GM23338 (cell line): ENCODE results near the gene FGF13. TPM values are rescaled to one million over a fixed set of nuclear protein-coding genes. Genes with fewer than 3 reads are reported as not detected.

Source experiments
- ATAC-seq: fragments of 200-7000 bp; cut with Tn5 transposase; 3 replicates; pipeline ENCODE4 v1.9.1; 2020
- DNase-seq: peaks from one replicate; pipeline ENCODE4 v3.0.0-alpha.2; 2015; ENCODE audit warnings: low spot score
- H2AFZ ChIP-seq: fragments of 200-600 bp; sonication (generic); 2 replicates; pipeline ENCODE4 v1.8.0; 2016; ENCODE audit warnings: antibody characterized with exemption, mild to moderate bottlenecking, moderate library complexity
- H3F3A ChIP-seq: fragments of 200-600 bp; sonication (generic); replicated peaks from 2 replicates; pipeline ENCODE4 v1.8.0; 2017; ENCODE audit warnings: antibody characterized with exemption, mixed run types, low read depth
- H3K27ac ChIP-seq: fragments of 200-600 bp; sonication (generic); 2 replicates; pipeline ENCODE4 v1.6.1; 2016; ENCODE audit warnings: low read depth
- H3K27me3 ChIP-seq: fragments of 200-600 bp; sonication (generic); 2 replicates; pipeline ENCODE4 v1.8.0; 2016; ENCODE audit warnings: mild to moderate bottlenecking, mixed run types, moderate library complexity; ENCODE audit not compliant: insufficient read depth
- H3K36me3 ChIP-seq: fragments of 200-600 bp; sonication (generic); 2 replicates; pipeline ENCODE4 v1.8.0; 2016; ENCODE audit warnings: mild to moderate bottlenecking; ENCODE audit not compliant: insufficient read depth
- H3K4me1 ChIP-seq: fragments of 200-600 bp; sonication (generic); 2 replicates; pipeline ENCODE4 v1.8.0; 2016; ENCODE audit warnings: mild to moderate bottlenecking, moderate library complexity; ENCODE audit not compliant: insufficient read depth
- H3K4me2 ChIP-seq: fragments of 200-600 bp; sonication (generic); 2 replicates; pipeline ENCODE4 v1.7.1; 2017; ENCODE audit warnings: mixed run types
- H3K4me3 ChIP-seq: fragments of 200-600 bp; sonication (generic); 2 replicates; pipeline ENCODE4 v1.6.1; 2016; ENCODE audit warnings: mixed run types
- H3K79me2 ChIP-seq: fragments of 200-600 bp; sonication (generic); replicated peaks from 2 replicates; pipeline ENCODE4 v1.8.0; 2017; ENCODE audit warnings: mild to moderate bottlenecking; ENCODE audit not compliant: insufficient read depth
- H3K9me2 ChIP-seq: fragments of 200-600 bp; sonication (generic); 2 replicates; pipeline ENCODE4 v1.8.0; 2017; ENCODE audit not compliant: insufficient read depth
- H4K20me1 ChIP-seq: fragments of 200-600 bp; sonication (generic); replicated peaks from 2 replicates; pipeline ENCODE4 v1.8.0; 2017; ENCODE audit warnings: mild to moderate bottlenecking; ENCODE audit not compliant: insufficient read depth
- H3K27ac Mint-ChIP-seq: 2 replicates; pipeline ENCODE4 v1.8.0; 2020; ENCODE audit warnings: inconsistent platforms, mild to moderate bottlenecking, moderate library complexity, mixed read lengths
- H3K27me3 Mint-ChIP-seq: 3 replicates; pipeline ENCODE4 v1.8.0; 2022; ENCODE audit warnings: low read depth, mild to moderate bottlenecking, moderate library complexity, mixed read lengths, inconsistent platforms; ENCODE audit not compliant: insufficient read depth, poor library complexity
- H3K36me3 Mint-ChIP-seq: 3 replicates; pipeline ENCODE4 v1.8.0; 2021; ENCODE audit warnings: low read depth, mild to moderate bottlenecking, inconsistent platforms, moderate library complexity, mixed read lengths
- H3K4me1 Mint-ChIP-seq: 3 replicates; pipeline ENCODE4 v1.8.0; 2020; ENCODE audit warnings: mild to moderate bottlenecking, inconsistent platforms, mixed read lengths
- H3K4me3 Mint-ChIP-seq: 3 replicates; pipeline ENCODE4 v1.8.0; 2021; ENCODE audit warnings: moderate library complexity, mild to moderate bottlenecking, inconsistent platforms, mixed read lengths
- H3K9me3 Mint-ChIP-seq: 3 replicates; pipeline ENCODE4 v1.8.0; 2020; ENCODE audit warnings: moderate library complexity, mild to moderate bottlenecking, inconsistent platforms, mixed read lengths
- CREB1 ChIP-seq: fragments of 250-450 bp; sonication (Bioruptor Pico); IDR thresholded peaks from 2 replicates; pipeline ENCODE4 v1.5.0; 2020; ENCODE audit warnings: low read depth, mild to moderate bottlenecking, moderate library complexity
- EZH2 ChIP-seq: fragments of 200-600 bp; sonication (generic); IDR thresholded peaks from one replicate; pipeline ENCODE4 v1.8.0; 2017; ENCODE audit warnings: antibody characterized with exemption, mild to moderate bottlenecking, low read depth; ENCODE audit not compliant: unreplicated experiment
- EZH2phosphoT487 ChIP-seq: fragments of 200-600 bp; sonication (generic); IDR thresholded peaks from one replicate; pipeline ENCODE4 v1.8.1; 2018; ENCODE audit warnings: antibody characterized with exemption; ENCODE audit not compliant: unreplicated experiment
- JUNB ChIP-seq: IDR thresholded peaks from one replicate; pipeline ENCODE4 v1.6.1; 2016; ENCODE audit warnings: antibody characterized with exemption; ENCODE audit not compliant: unreplicated experiment
- POLR2AphosphoS5 ChIP-seq: IDR thresholded peaks from 2 replicates; pipeline ENCODE4 v1.6.1; 2016; ENCODE audit warnings: antibody characterized with exemption, low read depth
- STAT1 ChIP-seq: IDR thresholded peaks from one replicate; pipeline ENCODE4 v1.6.1; 2016; ENCODE audit warnings: antibody characterized with exemption; ENCODE audit not compliant: unreplicated experiment
- ZNF114 ChIP-seq: fragments of 250-450 bp; sonication (Bioruptor Pico); IDR thresholded peaks from 2 replicates; pipeline ENCODE4 v1.5.0; 2020; ENCODE audit warnings: mild to moderate bottlenecking, moderate library complexity
- ZNF331 ChIP-seq: fragments of 250-450 bp; sonication (Bioruptor Pico); IDR thresholded peaks from 2 replicates; pipeline ENCODE4 v1.5.0; 2020; ENCODE audit warnings: low read depth, mild to moderate bottlenecking, moderate library complexity
- polyA plus RNA-seq: library from polyadenylated mRNA; unstranded; fragments of >200 nt; fragmentation: Nextera tagmentation; extraction: Ambion mirVana; gene quantifications from 2 replicates; pipeline ENCODE4 v1.2.1, GENCODE V29; 2016
- total RNA-seq: library from RNA; depleted of rRNA; stranded (reverse); fragments of >200 nt; shearing (Covaris generic); gene quantifications from 2 replicates; pipeline ENCODE4 v1.2.3, GENCODE V29; 2014
- TF ChIP-seq, protein P1 (sequence below): fragments of 250-450 bp; sonication (Bioruptor Pico); IDR thresholded peaks from 2 replicates; pipeline ENCODE4 v1.5.0; 2020; ENCODE audit warnings: mild to moderate bottlenecking, moderate library complexity
- TF ChIP-seq, protein P2 (sequence below), 2 experiments: fragments of 200-600 bp in 1 of 2; sonication (generic) in 1 of 2; conservative IDR thresholded peaks; 2 replicates each; pipeline versions ENCODE4 v1.5.1 to v1.6.1; 2016 to 2017; ENCODE audit warnings: antibody characterized with exemption in 2 of 2, low read depth in 2 of 2, mild to moderate bottlenecking in 2 of 2, moderate library complexity in 1 of 2
- TF ChIP-seq, protein P3 (sequence below): IDR thresholded peaks from one replicate; pipeline ENCODE4 v1.6.1; 2018; ENCODE audit warnings: antibody characterized with exemption; ENCODE audit not compliant: unreplicated experiment
- TF ChIP-seq, protein P4 (sequence below): IDR thresholded peaks from 2 replicates; pipeline ENCODE4 v1.6.1; 2016; ENCODE audit warnings: antibody characterized with exemption

FGF13 gene
- total and polyA plus RNA-seq, 2 experiments from 2014 or later, result 18.8 to 20.3 TPM

DNA sequence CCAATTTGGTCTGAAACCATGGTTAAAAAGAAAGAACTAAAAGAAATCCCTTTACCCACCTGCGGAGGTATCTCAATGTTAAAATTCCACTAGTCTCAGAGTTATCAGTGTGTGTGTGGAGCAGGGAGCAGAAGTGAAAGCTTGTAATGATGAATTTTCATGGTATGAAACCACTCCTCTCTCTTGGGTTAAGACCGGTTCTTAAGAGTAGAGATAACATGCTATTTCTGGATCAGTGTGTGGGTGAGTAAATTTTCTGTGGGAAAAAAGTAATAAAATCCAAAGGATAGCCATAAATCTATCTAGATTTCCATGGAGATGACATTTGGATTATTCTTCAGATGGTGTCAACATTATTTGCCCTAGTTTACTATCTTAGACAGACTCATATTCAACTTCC is 3.2 kb downstream of the FGF13 start:
- Histone ChIP-seq H3F3A (no peaks in the 10 kb centered on the region), H3K27ac (no peak overlapping the region), H3K4me1 (0 out of 2 replicates have a peak, but pooled peaks cover 13% of the 10 kb centered on the region), H3K36me3 (no peaks in the 10 kb centered on the region), H3K4me2 (peak overlapping the region; percentile 86; the same call in 1 of the 2 replicates), H3K27me3 (0 out of 2 replicates have a peak, but pooled peaks cover 3% of the 10 kb centered on the region), H3K9me2 (no peaks in the 10 kb centered on the region), H2AFZ (no peak overlapping the region), H3K79me2 (peaks cover 22% of the 10 kb centered on the region), H4K20me1 (no peaks in the 10 kb centered on the region), H3K4me3 (no peak overlapping the region)
- TF ChIP-seq ZNF331 (no peak), EZH2 (no peak), STAT1 (no peak), JUNB (no peak), EZH2phosphoT487 (no peak), ZNF114 (no peak), CREB1 (CRISPR knock-in tag) (no peak), POLR2AphosphoS5 (no peak)
- TF ChIP-seq, protein P1, sequence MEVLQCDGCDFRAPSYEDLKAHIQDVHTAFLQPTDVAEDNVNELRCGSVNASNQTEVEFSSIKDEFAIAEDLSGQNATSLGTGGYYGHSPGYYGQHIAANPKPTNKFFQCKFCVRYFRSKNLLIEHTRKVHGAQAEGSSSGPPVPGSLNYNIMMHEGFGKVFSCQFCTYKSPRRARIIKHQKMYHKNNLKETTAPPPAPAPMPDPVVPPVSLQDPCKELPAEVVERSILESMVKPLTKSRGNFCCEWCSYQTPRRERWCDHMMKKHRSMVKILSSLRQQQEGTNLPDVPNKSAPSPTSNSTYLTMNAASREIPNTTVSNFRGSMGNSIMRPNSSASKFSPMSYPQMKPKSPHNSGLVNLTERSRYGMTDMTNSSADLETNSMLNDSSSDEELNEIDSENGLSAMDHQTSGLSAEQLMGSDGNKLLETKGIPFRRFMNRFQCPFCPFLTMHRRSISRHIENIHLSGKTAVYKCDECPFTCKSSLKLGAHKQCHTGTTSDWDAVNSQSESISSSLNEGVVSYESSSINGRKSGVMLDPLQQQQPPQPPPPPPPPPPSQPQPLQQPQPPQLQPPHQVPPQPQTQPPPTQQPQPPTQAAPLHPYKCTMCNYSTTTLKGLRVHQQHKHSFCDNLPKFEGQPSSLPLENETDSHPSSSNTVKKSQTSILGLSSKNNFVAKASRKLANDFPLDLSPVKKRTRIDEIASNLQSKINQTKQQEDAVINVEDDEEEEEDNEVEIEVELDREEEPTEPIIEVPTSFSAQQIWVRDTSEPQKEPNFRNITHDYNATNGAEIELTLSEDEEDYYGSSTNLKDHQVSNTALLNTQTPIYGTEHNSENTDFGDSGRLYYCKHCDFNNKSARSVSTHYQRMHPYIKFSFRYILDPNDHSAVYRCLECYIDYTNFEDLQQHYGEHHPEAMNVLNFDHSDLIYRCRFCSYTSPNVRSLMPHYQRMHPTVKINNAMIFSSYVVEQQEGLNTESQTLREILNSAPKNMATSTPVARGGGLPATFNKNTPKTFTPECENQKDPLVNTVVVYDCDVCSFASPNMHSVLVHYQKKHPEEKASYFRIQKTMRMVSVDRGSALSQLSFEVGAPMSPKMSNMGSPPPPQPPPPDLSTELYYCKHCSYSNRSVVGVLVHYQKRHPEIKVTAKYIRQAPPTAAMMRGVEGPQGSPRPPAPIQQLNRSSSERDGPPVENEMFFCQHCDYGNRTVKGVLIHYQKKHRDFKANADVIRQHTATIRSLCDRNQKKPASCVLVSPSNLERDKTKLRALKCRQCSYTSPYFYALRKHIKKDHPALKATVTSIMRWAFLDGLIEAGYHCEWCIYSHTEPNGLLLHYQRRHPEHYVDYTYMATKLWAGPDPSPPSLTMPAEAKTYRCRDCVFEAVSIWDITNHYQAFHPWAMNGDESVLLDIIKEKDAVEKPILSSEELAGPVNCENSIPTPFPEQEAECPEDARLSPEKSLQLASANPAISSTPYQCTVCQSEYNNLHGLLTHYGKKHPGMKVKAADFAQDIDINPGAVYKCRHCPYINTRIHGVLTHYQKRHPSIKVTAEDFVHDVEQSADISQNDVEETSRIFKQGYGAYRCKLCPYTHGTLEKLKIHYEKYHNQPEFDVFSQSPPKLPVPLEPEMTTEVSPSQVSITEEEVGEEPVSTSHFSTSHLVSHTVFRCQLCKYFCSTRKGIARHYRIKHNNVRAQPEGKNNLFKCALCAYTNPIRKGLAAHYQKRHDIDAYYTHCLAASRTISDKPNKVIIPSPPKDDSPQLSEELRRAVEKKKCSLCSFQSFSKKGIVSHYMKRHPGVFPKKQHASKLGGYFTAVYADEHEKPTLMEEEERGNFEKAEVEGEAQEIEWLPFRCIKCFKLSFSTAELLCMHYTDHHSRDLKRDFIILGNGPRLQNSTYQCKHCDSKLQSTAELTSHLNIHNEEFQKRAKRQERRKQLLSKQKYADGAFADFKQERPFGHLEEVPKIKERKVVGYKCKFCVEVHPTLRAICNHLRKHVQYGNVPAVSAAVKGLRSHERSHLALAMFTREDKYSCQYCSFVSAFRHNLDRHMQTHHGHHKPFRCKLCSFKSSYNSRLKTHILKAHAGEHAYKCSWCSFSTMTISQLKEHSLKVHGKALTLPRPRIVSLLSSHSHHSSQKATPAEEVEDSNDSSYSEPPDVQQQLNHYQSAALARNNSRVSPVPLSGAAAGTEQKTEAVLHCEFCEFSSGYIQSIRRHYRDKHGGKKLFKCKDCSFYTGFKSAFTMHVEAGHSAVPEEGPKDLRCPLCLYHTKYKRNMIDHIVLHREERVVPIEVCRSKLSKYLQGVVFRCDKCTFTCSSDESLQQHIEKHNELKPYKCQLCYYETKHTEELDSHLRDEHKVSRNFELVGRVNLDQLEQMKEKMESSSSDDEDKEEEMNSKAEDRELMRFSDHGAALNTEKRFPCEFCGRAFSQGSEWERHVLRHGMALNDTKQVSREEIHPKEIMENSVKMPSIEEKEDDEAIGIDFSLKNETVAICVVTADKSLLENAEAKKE (CRISPR knock-in tag), result no peak
- TF ChIP-seq, protein P2, sequence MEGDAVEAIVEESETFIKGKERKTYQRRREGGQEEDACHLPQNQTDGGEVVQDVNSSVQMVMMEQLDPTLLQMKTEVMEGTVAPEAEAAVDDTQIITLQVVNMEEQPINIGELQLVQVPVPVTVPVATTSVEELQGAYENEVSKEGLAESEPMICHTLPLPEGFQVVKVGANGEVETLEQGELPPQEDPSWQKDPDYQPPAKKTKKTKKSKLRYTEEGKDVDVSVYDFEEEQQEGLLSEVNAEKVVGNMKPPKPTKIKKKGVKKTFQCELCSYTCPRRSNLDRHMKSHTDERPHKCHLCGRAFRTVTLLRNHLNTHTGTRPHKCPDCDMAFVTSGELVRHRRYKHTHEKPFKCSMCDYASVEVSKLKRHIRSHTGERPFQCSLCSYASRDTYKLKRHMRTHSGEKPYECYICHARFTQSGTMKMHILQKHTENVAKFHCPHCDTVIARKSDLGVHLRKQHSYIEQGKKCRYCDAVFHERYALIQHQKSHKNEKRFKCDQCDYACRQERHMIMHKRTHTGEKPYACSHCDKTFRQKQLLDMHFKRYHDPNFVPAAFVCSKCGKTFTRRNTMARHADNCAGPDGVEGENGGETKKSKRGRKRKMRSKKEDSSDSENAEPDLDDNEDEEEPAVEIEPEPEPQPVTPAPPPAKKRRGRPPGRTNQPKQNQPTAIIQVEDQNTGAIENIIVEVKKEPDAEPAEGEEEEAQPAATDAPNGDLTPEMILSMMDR (conservative IDR thresholded peaks at IDR 0.05; ENCODE audit: low read depth in 2 of 2), result no peak
- TF ChIP-seq, protein P3, sequence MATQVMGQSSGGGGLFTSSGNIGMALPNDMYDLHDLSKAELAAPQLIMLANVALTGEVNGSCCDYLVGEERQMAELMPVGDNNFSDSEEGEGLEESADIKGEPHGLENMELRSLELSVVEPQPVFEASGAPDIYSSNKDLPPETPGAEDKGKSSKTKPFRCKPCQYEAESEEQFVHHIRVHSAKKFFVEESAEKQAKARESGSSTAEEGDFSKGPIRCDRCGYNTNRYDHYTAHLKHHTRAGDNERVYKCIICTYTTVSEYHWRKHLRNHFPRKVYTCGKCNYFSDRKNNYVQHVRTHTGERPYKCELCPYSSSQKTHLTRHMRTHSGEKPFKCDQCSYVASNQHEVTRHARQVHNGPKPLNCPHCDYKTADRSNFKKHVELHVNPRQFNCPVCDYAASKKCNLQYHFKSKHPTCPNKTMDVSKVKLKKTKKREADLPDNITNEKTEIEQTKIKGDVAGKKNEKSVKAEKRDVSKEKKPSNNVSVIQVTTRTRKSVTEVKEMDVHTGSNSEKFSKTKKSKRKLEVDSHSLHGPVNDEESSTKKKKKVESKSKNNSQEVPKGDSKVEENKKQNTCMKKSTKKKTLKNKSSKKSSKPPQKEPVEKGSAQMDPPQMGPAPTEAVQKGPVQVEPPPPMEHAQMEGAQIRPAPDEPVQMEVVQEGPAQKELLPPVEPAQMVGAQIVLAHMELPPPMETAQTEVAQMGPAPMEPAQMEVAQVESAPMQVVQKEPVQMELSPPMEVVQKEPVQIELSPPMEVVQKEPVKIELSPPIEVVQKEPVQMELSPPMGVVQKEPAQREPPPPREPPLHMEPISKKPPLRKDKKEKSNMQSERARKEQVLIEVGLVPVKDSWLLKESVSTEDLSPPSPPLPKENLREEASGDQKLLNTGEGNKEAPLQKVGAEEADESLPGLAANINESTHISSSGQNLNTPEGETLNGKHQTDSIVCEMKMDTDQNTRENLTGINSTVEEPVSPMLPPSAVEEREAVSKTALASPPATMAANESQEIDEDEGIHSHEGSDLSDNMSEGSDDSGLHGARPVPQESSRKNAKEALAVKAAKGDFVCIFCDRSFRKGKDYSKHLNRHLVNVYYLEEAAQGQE, result no peak
- TF ChIP-seq, protein P4, sequence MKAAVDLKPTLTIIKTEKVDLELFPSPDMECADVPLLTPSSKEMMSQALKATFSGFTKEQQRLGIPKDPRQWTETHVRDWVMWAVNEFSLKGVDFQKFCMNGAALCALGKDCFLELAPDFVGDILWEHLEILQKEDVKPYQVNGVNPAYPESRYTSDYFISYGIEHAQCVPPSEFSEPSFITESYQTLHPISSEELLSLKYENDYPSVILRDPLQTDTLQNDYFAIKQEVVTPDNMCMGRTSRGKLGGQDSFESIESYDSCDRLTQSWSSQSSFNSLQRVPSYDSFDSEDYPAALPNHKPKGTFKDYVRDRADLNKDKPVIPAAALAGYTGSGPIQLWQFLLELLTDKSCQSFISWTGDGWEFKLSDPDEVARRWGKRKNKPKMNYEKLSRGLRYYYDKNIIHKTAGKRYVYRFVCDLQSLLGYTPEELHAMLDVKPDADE, result no peak
- Mint-ChIP-seq H3K27ac (no peak overlapping the region), H3K9me3 (no peaks in the 10 kb centered on the region), H3K36me3 (peaks cover 5% of the 10 kb centered on the region; the same call in 2 of the 3 replicates), H3K4me3 (no peak overlapping the region), H3K27me3 (peaks cover 2% of the 10 kb centered on the region), H3K4me1 (peaks cover 17% of the 10 kb centered on the region; the same call in 2 of the 3 replicates)
- ATAC-seq (no peak), DNase-seq (no peak)
